Mesenteric fat pad (tissue), 1 donor: ENCODE data around the gene HS3ST6. TPM values are rescaled to one million over a fixed set of nuclear protein-coding genes. Genes with fewer than 3 reads are reported as not detected.
"Not testable (repeated sequence)": the region's sequence is repeated elsewhere in the genome, so short reads cannot be mapped to it uniquely, and the experiment has no call there.

Experiments
- DNase-seq: peaks from one replicate; pipeline ENCODE4 v3.0.0-alpha.2; 2020; ENCODE audit warnings: low spot score
- total RNA-seq: library from RNA; stranded (reverse); fragmentation: NEBNext Ultra II Directional; extraction: Animal tissue kit (Norgen Biotek cat#: 25700); gene quantifications from one replicate; pipeline ENCODE4 v1.2.1, GENCODE V29; 2021
- donor health status: DM: yes; HTN: yes; CAD: no.

Gene HS3ST6
- total RNA-seq, 1 donor from 2014 or later, result not detected

GRCh38 chr16:1947369-1947670, 29.1 kb upstream of the HS3ST6 start:
- DNase-seq, result no peak

DNA sequence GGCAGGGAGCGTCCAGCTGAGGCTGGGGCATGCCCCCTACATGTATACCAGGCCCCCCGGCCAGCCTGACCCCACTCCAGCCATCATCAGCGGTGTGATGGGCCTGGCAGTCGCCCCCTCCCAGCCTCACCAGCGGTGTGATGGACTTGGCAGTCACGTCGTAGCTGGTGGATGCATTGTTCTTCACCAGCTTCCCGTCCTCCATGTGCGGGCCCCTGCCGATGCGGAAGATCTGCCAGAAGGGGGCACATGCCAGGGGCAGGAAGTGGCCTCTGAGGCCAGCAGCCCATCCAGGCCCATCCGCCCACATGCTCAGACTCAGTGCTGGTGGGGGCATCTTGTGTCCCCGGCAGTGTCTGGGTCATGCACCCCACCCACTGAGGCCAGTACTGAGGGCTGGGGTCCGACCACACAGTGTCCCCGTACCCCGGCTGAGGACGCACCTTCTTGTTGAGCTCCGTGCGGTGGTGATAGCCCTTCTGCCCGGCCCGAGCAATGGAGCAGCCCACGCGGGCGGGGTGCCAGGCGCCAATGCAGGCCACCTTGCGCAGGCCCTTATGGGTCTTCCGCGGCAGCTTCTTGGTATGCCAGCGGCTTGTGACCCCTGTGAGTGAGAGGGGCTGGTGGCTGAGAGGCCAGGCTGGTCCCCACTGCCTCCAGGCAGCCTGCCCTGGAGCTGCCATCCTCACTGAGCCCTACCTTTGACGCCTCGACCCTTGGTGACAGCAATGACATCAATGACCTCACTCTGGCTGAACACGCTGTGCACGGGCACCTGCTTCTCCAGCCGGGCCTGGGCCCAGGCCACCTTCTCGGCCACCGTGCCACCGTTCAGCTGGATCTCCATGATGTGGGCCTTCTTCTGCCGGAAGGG, 28.5 kb upstream of the HS3ST6 start:
- DNase-seq, result no peak

GRCh38 chr16:1945559-1946391, 27.6 kb upstream of the HS3ST6 start:
- DNase-seq, result no peak

DNA sequence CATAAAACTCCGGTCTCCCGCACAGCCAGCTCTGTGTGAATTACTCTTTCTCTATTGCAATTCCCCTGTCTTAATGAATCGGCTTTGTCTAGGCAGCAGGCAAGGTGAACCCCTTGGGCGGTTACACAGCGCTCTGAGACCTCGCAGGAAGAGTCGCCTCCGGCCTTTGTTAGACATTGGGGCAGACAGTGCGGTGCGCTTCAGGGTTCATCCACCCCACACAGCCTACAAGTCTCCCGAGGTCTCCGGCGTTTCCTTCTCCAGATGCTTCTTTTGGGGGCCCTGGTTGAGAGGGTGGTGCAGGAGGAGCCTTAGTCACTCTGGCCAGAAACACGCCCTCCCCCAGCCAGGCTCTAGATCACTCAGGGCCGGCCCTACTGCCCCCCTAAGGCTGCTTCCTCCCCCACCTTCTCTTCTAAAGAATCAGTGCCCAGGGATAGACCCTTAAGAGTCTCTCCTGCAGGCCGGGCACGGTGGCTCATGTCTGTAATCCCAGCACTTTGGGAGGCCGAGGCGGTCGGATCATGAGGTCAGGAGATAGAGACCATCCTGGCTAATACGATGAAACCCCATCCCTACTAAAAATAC, 26.5 kb upstream of the HS3ST6 start:
- no peak for DNase-seq

GRCh38 chr16:1942810-1943726, 24.9 kb upstream of the HS3ST6 start, which contains the start of gene MSRB1:
MSRB1 (minus strand) TSS chr16:1943199; CDS start chr16:1943156, 43 bp downstream.
- DNase-seq, result peak; percentile 100

DNA sequence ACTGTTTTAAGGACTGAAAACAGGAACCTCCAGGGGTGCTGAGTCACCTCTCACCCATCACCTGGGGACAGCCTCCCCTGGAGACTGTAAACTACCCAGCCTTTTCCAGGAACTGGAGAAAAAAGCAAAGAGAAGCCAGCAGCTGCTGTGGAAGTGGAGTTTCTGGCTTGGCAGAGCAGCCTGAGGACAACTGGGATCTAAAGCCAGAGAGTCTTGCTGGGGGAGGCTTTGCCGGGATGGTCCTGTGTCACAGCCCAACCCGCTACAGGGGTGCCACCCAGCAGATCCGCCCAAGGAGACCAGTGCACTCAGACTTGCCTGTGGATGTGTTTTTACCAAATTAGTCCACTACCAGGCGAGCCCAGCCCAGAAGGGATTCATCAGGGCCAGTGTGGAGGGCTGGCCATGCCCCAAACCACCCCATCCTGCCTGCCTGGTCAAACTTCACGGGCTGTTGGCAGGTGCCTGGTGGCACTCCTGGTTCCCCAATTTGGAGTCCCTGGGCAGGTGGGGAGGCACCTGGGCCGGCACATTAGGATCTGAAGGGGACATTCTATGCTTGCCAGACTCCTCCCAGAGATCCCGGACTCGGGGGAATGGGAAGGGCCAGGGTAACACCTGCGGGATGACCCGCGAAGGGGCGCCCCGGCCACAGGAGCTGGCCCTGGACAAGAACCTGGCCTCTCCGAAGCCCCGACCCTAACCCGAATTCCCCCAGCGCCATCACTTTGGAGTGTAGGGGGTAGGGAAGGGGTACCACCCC, 24.0 kb upstream of the HS3ST6 start:
- no peak for DNase-seq

- no peak for DNase-seq
Measured at GRCh38 chr16:1941162-1942046, 23.2 kb upstream of the HS3ST6 start.

DNA sequence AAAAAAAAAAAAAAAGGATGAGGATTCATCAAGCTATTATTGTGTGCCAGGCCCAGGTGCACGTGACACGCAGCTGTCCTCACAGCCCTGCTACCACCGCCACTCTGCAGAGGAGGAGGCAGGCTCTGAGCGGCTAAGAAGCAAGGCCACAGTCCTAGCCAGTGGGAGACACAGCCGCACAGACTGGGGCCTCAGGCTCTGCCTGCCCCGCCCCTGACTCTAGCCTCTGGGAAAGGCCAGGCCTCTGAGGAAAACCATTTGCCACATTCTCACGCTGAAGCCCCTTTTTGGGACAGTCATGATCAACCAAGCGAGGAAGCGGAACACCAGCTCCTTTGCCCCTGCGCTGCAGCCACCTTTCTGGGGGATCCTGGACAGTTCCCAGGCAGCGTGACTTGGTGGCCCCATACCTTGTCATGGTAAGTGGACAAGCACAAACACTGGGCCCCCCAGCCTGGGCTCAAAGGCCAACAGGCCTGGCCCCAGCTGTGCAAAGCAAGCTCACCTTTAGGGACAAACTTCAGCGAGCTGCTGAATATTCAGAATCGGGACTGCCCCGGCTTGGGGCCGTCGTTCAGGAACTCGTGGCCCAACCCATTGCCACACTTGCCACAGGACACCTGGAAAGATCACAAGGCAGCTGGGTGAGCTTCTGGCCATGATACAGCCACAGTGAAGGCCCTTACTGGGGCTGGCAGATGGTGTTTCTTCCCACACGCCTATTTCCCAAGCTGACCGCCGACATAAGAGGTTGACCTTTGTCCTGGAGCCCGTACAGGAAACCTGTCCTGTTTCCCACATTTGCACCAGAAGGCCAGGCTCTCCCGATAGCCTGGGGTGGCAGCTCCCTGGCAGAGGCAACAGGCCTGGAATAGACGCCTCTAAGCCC, 22.3 kb upstream of the HS3ST6 start:
- no peak for DNase-seq

- not testable (repeated sequence) for DNase-seq
Measured at GRCh38 chr16:1939833-1940232, 21.6 kb upstream of the HS3ST6 start.

GRCh38 chr16:1938910-1939309, 20.7 kb upstream of the HS3ST6 start:
- no peak for DNase-seq

GRCh38 chr16:1938316-1938715, 20.1 kb upstream of the HS3ST6 start:
- no peak for DNase-seq

DNA sequence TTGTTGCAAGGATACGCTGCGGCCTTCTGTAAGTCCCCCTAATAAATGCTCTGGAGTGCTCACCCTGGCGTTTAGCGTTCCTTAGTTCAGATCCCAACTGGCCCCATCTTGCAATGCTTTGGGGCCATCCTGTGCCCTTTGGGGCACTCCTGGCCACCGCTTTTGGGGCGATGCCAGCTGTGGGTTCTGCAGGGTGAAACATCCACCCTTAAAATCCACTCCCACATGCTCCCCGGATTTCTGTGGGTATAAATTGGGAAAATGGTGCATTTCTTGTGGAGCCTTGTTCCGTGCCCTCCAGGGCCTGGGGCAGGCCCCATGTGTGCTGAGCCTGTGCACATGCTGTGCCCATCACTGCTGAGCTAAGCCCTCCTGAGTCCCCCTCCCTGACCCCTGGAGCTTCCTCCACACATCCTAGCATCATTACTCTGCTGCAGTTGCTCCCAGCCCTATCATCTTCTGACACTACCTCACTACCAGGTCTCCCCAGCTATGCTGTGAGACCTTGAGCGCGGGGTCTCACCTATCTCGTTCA, 18.8 kb upstream of the HS3ST6 start:
- no peak for DNase-seq

DNA sequence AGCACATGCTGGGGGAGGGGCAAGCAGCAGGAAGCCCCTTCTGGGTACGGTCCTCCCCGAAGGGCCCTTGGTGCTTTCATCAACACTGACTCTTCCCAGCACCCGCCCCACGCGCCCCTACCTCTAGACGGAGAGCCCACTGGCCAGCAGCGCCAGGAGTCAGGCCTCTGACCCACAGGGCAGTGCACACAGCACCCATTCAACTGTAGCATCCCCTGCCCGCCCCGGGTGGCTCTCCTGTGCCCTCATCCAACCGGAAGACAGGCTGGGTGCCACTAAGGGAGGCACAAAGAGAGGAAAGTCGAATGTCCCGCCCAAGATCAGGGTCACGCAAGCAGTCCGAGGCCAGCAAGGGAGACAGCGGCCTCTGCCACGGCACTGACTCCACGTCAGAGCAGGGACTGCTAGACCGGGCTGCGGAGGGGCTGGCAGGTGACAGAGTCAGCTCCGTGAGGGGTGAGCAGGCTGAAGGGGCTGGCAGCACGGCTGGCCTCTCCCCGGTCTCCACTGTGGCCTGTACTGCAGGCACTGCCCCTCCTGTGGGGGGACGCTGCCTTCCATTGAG, 15.0 kb upstream of the HS3ST6 start:
- no peak for DNase-seq

DNA sequence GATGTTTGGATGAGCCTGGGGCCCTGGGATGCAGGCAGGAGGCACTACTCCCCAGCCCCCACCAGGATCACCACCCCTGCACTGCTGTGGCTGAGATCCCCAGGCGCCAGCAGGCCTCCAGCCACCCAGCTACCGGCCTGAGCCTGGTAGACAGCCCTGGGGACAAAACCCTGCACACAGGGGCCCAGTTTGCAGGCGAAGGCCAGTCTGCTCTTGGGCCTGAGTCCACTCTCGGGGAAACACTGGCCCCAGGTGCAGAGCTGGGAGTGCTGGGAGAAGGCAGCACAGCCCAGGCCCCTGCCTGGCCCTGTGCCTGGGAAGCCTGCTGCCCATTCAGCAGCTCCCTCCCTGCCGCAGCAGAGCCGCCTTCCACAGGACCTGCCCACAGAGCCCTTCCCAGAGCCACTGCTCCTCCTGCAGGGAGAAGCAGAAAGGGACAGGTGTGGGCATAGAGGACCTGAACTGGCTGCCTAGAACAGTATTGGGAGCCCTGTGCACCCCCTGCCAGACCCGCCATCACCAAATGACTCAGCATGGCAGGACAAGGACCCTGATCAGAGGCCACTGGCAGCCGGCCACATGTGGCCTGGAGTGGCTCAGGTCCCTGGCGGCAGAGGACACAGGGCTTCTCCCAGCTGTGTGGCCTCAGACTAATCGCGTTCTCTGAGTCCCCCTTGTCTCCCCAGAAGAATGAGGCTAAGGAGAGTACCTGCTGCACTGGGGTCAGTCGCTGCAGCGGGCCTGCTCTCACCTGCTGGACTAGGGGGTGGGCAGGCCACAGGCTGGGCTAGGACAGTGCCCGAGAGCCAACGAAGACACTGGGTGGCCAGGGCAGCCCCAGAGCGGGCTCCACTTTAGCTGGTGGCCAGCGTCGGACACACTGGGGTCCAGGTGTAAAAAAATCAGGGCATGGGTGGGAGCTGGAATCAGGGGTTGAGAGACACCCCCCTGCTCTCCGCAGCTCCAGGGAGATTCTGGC, 14.1 kb upstream of the HS3ST6 start:
- DNase-seq, result no peak

GRCh38 chr16:1930338-1930720, 12.1 kb upstream of the HS3ST6 start:
- no peak for DNase-seq
